GM10847 (cell line): Measurements from ENCODE around the gene CRYBG1.
A peak's percentile ranks its signal among the peaks of the same experiment; 100 is the strongest.

ENCODE experiments used
- POLR2A ChIP-seq: IDR thresholded peaks from 2 replicates; pipeline ENCODE4 v1.6.1; 2011; ENCODE audit not compliant: insufficient read length; ENCODE audit errors: extremely low read depth

Gene CRYBG1, protein sequence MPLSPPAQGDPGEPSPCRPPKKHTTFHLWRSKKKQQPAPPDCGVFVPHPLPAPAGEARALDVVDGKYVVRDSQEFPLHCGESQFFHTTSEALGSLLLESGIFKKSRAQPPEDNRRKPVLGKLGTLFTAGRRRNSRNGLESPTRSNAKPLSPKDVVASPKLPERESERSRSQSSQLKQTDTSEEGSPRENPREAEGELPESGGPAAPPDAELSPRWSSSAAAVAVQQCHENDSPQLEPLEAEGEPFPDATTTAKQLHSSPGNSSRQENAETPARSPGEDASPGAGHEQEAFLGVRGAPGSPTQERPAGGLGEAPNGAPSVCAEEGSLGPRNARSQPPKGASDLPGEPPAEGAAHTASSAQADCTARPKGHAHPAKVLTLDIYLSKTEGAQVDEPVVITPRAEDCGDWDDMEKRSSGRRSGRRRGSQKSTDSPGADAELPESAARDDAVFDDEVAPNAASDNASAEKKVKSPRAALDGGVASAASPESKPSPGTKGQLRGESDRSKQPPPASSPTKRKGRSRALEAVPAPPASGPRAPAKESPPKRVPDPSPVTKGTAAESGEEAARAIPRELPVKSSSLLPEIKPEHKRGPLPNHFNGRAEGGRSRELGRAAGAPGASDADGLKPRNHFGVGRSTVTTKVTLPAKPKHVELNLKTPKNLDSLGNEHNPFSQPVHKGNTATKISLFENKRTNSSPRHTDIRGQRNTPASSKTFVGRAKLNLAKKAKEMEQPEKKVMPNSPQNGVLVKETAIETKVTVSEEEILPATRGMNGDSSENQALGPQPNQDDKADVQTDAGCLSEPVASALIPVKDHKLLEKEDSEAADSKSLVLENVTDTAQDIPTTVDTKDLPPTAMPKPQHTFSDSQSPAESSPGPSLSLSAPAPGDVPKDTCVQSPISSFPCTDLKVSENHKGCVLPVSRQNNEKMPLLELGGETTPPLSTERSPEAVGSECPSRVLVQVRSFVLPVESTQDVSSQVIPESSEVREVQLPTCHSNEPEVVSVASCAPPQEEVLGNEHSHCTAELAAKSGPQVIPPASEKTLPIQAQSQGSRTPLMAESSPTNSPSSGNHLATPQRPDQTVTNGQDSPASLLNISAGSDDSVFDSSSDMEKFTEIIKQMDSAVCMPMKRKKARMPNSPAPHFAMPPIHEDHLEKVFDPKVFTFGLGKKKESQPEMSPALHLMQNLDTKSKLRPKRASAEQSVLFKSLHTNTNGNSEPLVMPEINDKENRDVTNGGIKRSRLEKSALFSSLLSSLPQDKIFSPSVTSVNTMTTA (N-terminal part only)

DNA sequence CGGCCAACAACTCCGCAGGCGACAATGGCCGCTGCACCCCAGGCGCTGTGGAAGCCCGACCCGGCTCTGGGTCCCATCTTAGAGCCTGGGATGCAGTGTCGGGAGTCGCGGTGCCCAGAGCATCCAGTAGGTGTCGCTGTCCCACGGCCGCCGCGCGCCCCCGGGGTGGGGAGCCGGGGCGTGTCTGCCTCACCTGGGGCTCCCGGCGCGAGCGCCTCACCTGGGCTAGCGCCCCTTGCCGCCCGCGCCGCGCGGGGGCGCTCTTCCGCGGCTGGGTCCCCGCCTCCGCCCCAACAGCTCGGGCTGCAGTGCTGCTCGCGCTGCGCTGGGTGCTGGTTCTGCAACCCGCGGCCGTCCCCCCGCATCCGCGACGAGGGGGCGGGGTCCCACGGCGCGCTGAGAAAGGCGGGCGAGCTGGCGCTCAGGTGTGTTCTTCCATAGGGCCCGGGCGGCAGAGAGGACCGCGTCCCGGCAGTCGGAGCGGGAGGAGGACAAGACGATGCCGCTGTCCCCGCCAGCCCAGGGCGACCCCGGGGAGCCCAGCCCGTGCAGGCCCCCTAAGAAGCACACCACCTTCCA, at the start of gene CRYBG1:
Gene CRYBG1, plus strand, starts transcription at position 308 of the 579 bp plus-strand sequence. Its CDS starts 192 bp downstream, at position 500.
- no peak for TF ChIP-seq POLR2A

DNA sequence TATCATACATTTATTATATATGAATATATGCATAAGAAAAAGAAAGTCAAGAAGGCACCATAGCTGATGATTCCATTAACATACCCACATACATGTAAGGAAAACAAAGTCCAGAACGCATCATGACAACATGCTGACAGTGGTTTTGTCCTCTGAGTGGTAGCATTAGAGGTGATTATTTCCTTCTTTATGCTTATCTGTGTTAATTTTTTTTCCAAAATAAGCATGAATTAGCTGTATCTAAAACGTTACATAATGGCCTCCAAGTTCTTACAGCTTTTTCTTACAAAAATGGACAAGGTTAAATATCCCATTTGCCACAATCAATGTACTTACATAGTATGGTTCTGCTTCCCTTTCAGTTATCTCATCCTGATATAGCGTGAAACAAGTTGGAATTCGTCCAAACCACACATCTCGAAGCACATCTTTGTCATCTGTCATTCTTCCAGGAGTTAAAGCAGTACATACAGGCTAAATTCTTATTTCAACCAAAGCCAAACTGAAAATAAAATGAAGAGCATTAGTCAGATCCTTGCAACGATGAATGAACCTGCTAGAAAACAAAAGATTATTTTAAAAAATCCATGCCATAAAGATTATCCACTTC, 44.6 kb upstream of the CRYBG1 start:
- TF ChIP-seq POLR2A = no peak

DNA sequence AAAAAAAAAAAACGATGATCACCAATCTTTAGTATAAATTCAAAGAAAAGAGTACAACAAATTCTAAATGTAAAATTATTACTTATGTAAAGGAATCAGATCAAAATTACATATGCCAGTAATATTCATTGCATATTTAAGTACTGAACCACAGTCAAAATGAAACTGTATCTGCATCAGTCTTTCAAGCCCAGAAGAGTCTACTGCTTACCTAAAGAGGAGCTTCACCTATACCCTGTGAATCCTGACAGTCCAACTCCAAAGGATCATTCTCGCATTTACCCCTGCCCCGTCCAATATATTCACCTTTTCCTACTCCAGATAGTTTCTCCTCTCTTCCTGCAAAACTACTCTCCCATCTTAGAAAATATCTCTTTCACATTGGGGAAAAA, 44.1 kb upstream of the CRYBG1 start:
- no peak for TF ChIP-seq POLR2A

DNA sequence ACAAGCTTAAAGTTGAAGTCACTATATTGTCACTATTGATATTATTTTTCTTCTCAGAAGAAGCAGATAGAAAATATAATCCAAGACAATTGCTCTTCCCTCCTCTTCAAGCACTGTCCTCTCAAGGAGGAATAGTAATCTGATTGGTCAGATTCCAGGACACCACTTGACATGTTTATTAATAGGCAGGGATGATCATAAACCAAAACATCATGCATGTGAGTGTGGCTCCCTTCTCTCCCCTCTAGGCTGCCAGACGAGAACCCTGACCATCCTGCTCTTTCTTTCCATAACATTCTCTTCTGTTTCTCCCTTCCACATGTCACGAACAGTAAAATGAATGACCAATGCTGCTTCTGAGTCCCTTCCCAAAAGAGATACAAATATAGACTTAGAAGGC, 42.5 kb upstream of the CRYBG1 start:
- TF ChIP-seq POLR2A = no peak

DNA sequence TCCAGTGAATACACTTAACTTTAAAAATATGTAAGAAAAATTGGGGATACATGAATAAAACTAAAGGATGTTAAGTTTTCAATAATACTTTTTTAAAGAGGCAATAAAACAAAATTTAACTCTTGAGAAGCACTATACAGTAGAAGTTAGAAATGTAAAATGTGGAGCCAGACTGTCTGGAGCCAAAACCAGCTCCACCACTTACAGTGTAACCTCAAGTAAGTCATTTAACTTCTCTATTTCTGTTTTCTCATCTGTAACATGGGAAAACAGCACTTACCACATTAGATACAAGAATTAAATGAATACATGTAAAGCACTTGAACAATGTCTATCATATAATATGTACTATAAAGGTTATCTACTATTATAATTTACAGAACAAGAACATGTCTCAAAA, 41.7 kb upstream of the CRYBG1 start:
- no peak for TF ChIP-seq POLR2A

DNA sequence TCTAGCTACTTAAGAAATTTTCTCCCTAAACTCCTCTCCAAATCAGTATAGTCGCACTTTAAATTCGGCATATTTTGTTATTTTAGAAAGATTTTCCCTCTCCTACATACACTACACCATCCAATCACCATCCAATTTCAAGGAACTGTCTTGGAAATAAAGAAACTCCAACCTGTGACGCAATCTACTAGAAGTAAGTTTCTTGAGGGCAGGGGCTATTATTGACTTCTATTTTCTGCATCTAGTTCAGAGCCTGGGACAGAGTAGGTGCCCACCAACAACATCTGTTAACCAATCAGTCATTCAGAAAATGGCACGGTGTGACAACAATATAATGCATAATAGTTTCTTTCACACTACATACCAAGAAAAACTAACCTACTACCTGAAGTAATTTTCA, 38.6 kb upstream of the CRYBG1 start:
- no peak for TF ChIP-seq POLR2A

DNA sequence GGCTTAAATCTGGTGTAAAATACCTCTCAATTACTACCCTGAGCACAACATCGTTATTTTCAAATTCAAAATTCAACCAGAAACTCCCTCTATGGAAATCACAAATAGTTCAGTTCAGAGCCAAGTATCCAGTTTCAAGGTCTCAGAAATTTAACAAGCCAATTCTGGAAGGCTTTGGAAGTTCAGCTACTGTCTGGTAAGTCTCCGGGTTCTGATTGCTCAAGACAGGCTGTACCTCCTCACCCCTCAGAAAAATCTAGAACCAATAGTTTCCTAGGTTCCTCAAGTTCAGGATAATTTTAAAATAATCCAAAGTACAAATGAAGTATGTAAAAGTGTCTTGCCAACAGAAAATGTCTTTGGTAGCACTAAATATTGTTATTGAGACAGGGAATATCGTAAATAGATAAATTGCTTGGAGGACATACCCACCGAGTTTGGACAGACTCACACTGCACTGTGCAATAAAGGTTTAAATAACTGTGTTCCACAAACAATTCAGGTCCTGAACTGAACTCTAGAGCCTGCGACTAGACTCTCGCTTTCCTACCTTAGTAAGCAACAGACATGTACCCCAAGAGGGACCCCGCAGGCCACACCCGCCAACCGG, 35.7 kb upstream of the CRYBG1 start:
- no peak for TF ChIP-seq POLR2A

DNA sequence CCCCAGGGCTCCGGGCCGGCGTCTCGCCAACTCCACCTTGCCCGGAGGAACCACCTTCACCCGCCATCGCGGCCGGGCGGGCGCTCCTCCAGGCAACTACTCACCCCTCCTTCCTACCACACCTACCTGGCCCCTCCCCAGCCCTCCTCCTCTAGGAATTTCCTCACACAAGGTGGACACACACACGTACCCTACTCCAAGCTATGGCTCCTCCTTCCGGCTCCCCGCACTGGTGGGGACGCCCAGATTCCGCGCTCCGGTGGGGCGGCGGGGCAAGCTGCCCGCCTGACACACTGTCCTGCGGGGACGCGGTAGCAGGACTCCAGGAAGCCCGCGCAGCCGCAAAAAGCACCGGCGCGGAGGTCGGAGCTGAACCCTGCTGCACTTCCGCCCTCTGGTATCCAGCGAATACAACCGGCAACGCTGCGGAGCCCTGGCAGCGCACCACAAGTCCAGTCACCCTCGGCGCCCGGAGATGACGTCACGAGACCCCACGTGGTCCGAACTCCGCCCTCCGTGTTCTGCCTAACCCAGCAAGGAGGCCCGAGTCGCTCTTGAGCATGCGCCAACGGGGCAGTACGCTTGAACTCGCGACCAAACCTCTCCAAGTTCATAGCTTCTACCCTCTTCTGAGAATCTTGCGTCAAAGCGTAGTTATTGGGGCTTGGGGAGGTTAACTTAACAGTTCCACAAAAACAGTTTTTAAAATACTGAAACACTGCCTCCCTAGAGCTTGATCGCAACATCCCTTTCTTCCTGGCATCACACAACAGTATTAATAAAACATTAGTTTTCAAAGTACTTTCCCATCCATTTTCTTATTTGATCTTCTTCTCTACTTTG, 35.0 kb upstream of the CRYBG1 start, which contains the start of gene ATG5:
Gene ATG5, minus strand, starts transcription at position 425 of the 843 bp plus-strand sequence. CDS start 9,552 bp downstream, outside the sequence.
- TF ChIP-seq POLR2A = peak; percentile 81

DNA sequence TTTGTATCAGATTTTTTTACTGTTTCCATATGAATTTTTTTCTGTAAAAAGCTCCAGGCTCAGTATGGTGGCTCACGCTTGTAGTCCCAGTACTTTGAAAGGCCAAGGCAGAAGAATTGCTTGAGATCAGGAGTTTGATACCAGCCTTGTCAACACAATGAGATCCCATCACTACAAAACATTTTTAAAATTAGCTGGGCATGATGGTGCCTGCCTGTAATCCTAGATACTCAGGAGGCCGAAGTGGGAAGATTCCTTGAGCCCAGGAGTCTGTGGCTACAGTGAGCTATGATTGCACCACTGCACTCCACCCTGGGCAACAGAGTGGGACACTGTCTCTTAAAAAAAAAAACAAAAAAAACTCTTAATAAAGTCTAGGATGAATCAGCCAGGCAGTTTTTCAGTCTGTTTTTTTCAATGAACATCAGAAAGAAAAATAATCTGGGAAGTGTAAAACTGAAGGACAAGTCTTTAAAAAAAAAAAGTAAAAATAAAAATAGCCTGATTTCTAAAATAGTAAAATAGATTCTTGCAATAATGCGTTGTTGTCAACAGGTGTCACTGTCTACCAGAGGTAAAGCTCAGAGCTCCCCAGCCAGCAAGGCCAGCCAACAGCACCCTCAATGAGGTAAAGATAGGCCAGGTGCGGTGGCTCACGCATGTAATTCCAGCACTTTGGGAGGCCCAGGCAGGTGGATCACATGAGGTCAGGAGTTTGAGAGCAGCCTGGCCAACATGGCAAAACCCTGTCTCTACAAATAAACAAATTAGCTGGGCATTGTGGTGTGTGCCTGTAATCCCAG, 25.7 kb upstream of the CRYBG1 start:
- TF ChIP-seq POLR2A = no peak

DNA sequence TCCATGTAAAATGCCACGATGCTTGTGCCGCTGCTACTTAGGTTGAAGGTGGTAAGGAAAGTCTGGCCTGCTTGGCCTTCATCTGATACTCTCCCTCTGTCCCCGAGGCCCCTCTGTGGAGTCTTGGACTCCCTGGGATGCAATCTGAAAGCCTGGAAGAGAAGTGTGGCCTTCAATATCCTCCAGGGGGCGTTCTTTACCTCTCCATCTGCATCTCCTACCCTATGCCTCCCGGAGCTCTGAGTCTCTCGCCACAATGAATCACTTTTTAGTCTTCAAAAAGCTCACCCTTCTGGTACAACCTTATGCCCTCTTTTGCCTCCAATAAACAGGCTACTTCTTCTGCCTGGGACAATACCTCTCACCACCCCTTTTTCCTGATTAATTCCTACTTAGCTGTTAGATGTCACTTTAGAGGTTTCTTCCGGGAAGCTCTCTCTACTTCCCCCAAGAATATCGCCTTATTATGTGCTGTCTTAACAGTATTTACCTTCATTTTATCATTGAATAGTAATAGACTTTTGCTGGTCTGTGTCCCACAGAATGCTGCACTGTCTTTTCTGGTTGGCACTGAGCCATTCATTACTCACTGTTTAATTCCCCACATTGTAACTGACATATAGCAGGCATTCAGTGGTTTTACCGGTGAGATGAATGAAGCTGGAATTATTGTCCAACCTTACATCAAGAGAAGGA, 21.0 kb upstream of the CRYBG1 start:
- TF ChIP-seq POLR2A = no peak

DNA sequence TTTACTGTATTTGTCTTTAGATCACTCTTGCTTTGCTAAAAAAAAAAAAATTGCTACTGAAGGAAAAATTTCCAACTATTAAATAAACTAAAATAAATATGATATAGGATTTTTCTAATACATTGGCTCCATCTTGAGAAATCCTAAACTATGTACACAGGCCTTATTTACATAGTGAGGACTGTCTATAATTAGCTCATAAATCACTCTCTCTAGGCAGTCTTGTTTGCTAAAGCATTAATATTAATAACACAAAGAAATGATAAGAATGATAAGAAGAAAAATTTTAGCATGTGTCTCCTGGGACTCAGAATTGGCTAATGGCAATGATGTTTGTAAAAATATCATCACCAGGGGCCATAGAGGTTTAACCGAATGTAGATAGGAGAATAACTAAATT, 13.3 kb upstream of the CRYBG1 start:
- TF ChIP-seq POLR2A = no peak

DNA sequence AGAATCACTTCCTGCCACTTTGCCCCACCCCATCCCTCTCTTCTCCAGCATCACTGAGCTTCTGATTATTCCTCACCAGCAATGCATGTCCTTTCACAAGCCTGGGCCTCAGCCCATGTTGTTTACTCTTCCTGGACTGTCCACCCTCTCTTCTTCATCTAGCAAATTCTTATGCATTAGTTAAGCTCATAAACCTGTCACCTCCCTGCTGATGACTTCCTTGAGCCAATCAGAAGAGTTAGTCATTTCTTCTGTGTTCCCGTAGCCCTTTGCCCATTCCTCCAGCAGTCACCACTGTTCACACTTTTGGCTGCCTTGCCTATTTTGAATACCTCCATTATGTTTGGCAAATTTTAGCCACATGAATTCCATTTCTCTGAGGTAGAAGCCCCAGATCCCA, 4.1 kb upstream of the CRYBG1 start:
- no peak for TF ChIP-seq POLR2A

DNA sequence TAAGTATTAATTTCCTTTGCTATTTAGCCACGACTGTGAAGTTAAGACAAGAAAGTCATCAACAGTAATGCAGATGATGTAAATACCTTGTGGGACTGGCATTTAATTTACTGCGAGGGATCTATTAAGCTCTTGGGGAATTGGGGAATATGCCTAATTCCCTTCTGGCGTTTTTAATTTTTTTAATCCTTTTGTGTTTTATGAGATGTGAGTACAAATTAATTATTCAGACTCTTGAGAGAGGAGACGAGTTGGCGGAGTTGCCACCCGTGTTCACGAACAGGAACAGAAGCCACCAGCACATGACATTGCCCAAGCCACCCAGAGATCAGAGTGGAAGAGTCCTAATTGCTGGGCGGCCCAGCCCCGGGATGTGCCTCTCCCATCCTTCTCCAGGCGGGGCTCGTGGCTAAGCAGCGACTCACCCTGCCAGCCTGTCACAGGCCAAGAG, 533 bp upstream of the CRYBG1 start:
- TF ChIP-seq POLR2A = no peak
